Renal cortical epithelial cell (primary cell): Measurements from ENCODE around the gene GZMH. TPM values are rescaled to one million over a fixed set of nuclear protein-coding genes. Genes with fewer than 3 reads are reported as not detected.
"Not testable (repeated sequence)": the region's sequence is repeated elsewhere in the genome, so short reads cannot be mapped to it uniquely, and the experiment has no call there.

Experiments used
- DNase-seq: peaks from one replicate; pipeline ENCODE4 v3.0.0-alpha.2; 2011; ENCODE audit warnings: low read depth
- total RNA-seq: library from RNA; depleted of rRNA; stranded (reverse); fragments of >200 nt; gene quantifications from 2 replicates; pipeline ENCODE4 v1.2.3, GENCODE V29; 2014

Gene GZMH, protein sequence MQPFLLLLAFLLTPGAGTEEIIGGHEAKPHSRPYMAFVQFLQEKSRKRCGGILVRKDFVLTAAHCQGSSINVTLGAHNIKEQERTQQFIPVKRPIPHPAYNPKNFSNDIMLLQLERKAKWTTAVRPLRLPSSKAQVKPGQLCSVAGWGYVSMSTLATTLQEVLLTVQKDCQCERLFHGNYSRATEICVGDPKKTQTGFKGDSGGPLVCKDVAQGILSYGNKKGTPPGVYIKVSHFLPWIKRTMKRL
- not detected in 2 replicates for total RNA-seq

DNA sequence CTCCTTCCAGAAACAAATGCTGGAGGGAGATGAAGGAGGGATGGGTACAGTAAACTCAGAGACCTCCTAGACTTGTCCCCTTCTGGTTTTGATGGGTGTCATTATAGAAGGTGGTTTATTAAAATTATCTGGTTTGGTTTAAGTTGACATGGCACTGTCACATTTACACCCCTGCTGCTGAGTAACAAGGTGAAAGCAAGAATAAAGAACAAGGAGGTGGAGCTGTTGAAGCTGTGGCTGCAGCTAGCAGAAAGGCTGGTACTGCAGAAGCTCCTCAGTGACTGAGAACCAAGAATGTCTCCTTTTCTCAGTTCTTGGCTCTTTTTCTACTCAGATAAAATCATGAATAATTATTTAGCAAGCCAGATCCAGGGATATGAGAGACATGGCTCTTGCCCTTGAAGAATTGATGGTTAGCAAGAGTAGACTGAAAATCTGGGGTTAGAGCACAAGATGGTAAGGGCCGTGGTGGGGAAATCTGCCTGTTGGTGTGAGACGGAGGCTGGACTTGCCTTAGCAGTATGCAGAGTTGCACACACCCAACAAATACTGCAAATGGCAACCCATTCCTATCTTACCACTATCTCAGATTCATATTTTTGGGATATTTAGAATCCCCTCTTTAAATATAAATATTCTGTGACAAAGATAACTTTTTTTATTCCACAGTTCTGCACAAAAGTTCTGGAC, at the start of gene GZMH:
Gene GZMH (minus strand): TSS at position 31 of the 690 bp plus-strand sequence. CDS start 72 bp downstream, outside the sequence.
- DNase-seq: no peak

DNA sequence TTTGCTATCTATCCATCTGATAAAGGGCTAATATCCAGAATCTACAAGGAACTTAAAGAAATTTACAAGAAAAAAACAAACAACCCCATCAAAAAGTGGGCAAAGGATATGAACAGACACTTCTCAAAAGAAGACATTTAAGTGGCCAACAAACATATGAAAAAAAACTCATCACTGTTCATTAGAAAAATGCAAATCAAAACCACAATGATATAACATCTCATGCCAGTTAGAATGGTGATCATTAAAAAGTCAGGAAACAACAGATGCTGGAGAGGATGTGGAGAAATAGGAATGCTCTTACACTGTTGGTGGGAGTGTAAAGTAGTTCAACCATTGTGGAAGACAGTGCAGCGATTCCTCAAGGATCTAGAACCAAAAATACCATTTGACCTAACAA, 38.9 kb upstream of the GZMH start:
- DNase-seq: not testable (repeated sequence)

- no peak for DNase-seq
Measured at GRCh38 chr14:24639905-24640304, 30.4 kb upstream of the GZMH start.

- no peak for DNase-seq
Measured at GRCh38 chr14:24639270-24639669, 29.8 kb upstream of the GZMH start.

DNA sequence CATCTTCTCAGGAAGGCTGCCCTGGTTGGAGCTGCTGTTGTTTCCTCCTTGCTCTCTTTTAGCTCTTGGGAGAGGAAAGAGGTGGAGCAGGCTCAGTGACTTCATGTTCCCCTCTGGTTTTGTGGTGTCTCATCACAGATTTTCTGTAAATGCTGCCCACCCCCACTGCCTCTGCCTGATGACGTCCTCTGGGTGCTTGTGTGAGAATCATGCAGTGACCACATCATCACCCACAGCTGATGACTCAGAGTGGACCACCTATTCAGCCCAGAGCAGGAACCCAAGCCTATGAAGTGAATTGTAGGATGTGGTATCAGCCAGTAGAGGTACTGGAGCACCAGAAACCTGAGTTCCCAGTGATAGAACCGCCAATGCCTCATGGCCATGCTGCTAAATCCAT, 24.7 kb upstream of the GZMH start, which contains the start of gene GZMB:
Gene GZMB (minus strand): TSS at position 33 of the 400 bp plus-strand sequence. CDS start 30 bp downstream, at position 3.
- no peak for DNase-seq

DNA sequence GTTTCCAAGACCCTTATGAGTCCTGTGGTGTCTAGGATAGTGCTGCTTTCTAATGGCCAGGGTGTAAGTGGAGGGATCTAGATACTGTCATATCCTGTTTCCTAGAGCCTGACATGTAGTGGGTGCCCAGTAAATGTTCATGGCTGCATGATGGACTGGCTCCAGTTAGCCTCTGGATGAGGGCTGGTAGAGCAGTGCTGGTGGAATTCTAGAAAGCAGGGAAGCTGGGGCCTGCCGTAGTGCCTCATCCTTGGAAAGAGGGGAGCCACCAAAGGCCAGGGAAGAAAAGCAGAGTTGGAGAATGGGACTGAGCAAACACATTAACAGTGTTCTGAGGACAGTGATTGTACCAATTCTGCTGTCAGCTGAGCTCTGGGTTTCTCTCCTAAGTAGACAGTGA, 23.9 kb upstream of the GZMH start:
- DNase-seq: no peak

DNA sequence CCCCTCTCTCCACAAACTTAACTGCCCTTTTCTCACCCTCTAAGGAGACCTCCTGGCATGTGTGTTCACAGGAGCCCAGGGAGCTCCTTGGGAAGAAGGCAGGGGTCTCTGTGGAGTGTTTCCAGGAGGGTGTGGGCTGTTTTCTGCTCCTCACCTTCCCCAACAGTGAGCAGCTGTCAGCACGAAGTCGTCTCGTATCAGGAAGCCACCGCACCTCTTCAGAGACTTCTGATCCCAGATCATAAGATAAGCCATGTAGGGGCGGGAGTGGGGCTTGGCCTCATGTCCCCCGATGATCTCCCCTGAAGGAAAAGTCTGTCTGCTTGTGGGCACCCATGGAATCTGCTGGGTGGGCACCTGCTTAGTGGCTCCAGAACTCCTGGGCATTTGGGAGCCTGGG, 23.3 kb upstream of the GZMH start:
- no peak for DNase-seq

DNA sequence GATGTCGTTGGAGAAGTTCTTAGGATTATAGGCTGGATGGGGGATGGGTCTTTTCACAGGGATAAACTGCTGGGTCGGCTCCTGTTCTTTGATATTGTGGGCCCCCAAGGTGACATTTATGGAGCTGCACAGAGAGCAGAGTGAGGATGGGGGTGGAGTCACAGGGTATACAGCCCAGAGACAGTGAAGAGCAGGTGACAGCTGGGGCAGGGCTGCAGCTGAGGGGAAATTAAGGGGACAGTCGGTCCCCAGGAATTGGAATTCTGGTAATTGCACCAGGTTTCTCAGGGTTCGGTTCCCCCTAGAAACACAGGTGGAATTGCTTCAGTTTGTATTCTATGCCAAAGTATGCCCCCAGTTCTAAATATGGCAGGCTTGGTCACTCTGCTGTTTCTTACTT, 22.9 kb upstream of the GZMH start:
- no peak for DNase-seq

DNA sequence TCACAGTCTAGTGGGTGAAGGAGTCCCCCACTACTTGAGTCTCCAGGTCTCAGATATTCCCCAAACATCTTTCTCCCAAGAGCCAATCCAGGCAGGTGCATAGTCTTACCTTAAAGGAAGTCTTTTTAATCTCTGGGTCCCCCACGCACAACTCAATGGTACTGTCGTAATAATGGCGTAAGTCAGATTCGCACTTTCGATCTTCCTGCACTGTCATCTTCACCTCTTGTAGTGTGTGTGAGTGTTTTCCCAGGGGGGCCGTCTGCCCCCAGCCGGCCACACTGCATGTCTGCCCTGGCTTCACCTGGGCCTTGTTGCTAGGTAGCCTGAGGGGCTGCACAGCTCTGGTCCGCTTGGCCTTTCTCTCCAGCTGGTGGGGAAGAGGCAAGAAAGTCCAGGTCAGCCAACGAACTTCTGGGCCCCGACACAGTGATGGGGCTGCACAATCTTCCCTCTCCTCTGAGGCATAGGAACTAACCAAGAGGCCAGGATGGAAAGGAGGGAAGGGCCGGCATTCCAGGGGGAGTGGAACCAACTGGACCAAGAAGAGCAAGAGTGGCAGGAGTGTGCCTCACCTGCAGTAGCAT, 22.4 kb upstream of the GZMH start:
- DNase-seq: no peak

DNA sequence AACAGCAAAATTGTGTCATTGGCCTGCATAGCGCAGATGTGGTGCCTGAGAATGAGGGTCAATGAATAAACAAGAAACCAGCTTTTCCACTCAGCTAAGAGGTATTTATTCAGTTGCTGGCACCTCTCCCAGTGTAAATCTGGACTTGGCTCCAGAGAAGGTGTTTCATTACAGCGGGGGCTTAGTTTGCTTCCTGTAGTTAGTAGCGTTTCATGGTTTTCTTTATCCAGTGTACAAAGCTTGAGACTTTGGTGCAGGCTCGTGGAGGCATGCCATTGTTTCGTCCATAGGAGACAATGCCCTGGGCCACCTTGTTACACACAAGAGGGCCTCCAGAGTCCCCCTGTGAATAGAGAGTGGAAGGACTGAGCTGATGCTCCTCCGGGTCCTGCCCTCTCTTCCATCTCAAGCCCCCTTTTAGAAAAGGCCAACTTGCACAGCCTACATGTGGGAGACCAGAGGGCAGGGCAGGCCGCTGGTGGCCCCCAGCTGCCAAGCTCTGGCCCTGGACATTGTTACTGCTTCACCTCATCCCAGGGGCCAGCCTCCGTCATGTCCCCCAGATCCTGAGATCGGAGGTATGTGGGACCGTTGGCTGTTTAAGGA, 21.5 kb upstream of the GZMH start:
- no peak for DNase-seq

- no peak for DNase-seq
Measured at GRCh38 chr14:24630087-24630871, 20.8 kb upstream of the GZMH start.

DNA sequence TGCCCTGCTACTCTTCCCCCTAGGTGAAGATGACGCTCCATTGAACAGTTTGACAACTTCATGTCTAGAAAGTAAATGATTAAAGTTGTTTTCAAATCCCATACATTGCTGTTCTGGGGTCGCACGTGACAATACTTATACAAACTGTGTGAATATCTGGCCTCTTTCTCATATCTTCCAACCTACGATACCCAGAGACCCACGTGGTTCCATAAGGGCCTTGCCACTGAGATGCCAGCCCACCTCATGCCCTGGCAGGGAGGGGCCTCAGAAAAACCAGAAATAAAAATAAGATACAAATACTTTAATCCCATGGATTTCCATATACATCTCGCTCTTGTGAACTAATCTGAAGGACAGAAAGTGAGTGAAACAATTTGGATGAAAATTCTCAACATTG, 20.0 kb upstream of the GZMH start:
- DNase-seq: no peak

DNA sequence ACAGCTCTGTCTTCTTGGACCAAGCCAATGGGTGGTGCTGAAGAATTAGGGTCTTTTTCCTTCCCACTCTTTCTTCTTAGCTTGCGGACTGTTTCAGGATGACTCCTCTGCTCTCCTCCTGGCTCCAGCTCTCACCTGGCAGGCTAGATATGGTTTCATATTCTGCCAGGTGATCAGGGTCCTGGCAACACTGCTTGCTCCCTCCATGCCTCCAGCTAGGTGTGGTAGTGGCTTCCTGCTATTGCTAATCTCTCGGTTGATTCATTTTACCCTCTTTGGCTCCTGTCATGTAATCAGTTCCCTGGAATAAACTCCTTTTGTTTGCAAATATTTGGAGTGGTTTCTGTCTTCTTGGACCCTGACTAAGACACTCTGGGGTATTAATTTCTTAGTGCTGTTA, 4.3 kb upstream of the GZMH start:
- DNase-seq: no peak

DNA sequence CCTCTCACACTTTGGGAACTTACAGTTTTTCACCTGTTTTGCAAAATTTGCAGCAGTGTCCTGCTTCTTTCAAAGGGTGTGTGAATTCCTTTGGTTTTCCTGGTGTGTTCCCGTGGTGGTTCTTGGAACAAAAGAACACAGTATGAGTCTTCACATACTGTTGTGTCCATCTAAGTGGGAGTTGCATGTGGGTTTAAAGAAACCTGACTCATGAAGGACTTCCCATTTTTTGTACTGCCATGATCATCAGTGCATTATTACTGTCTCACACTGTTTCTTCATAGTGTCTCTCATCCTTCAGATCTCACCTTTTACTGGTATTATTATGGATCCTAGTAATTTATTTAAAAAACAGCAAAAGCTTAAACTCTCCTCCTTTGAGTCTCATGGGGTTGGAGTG, 3.8 kb upstream of the GZMH start:
- DNase-seq: no peak

GRCh38 chr14:24612196-24612595, 2.7 kb upstream of the GZMH start:
- DNase-seq: no peak

GRCh38 chr14:24607635-24608514, 1.6 kb downstream of the GZMH start:
- DNase-seq: no peak

DNA sequence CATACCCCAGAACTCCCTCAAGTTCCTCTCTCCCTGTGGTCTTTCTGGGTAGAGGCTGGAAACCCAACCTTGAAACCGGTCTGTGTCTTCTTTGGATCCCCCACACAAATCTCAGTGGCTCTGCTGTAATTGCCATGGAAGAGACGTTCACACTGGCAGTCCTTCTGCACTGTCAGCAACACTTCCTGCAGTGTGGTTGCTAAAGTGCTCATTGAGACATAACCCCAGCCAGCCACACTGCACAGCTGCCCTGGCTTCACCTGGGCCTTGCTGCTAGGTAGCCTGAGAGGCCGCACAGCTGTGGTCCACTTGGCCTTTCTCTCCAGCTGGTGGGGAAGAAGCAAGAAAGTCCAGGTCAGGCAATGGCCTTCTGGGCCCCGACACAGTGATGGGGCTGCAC, 2.4 kb downstream of the GZMH start:
- DNase-seq: no peak

- DNase-seq: no peak
Measured at GRCh38 chr14:24606297-24606696, 3.2 kb downstream of the GZMH start.

DNA sequence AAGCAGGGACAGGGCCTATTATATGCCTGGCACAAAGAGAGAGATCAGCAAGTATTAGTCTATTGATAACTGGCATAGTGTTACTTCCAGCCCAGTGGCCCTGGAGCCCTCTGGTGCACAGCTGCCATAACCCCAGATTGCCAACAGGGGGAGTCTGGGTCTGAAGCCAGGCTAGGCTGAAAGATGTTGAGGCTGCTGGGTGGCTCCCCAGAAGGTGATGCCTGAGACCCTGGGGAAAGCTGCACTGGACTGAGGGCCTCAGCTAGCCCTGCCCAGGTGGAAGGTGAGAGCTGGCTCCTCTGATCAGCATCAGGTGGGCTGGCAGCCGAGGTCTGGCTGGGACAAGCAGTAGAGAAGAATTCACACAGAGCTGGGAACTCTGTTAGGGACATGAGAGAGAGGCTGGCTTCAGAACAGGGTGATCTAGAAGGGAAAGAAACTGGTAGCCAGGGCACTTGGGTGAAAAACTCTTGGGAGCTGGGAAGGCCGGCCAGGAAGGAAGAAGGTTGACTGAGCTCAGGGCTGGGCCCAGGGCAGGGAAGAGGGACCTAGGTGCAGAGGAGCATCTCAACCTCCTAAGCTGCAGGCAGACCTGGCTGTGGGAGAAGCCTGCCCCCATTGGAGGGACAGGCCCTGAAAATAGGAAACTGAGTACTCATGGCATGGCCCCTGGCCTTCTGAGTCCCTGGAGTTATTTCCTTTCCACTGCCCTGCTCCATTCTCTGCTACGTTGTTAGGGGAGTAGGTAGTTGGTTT, 3.9 kb downstream of the GZMH start:
- no peak for DNase-seq

DNA sequence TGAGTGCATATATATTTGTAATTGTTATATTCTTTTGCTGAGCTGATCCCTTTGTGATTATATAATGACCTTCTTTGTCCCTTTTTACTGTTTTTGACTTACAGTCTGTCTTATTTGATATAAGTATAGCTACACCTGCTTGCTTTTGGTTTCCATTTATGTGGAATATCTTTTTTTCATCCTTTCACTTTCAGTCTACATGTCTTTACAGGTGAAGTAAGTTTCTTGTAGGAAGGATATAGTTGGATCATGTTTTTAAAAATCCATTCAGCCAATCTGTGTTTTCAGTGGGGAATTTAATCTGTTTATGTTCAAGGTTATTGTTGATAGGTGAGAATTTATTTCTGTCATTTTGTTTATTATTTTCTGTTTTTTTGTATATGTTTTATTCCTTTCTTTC, 12.1 kb downstream of the GZMH start:
- no peak for DNase-seq
